ENCODE measurements around the gene GPR101.
A peak's percentile ranks its signal among the peaks of the same experiment; 100 is the strongest.

Gene GPR101

DNA sequence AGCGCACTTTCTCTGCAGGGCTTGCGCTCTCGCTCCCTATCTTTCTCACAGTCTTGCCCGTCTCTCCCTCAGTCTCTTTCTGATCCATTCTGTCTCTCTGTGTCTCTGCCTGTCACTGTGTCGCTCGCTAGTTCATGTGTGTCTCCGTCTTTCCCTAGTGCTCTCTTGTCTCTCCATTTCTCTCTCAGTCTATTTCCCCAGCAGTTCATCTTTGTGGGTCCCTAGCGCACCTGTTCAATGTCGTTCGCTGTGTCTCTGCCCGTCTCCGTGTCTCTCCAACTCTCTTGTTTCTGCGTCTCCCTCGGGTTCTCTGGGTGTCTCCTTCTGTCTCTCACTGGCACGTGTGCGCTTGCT lies 1.5 kb downstream of the GPR101 start:
- no peaks in the 10 kb centered on the region for H3K27me3 ChIP-seq (ENCODE audit: low read length)
- no peaks in the 10 kb centered on the region for H3K9me3 ChIP-seq (ENCODE audit: insufficient read depth, low read length)
- H3K4me3 ChIP-seq (ENCODE audit: insufficient read depth, low read length, poor library complexity, severe bottlenecking) = peak overlapping the region; percentile 55
- H3K79me2 ChIP-seq (ENCODE audit: insufficient read depth, low read length) = no peaks in the 10 kb centered on the region
- H3K4me2 ChIP-seq (ENCODE audit: low read depth, low read length, poor library complexity, severe bottlenecking) = peak overlapping the region; percentile 81
- no peaks in the 10 kb centered on the region for H3F3A ChIP-seq (ENCODE audit: insufficient read depth)
- H3K9ac ChIP-seq (ENCODE audit: low read length) = peak overlapping the region; percentile 37; the same call in 1 of the 2 replicates
- H2AFZ ChIP-seq (ENCODE audit: low read depth, low read length, severe bottlenecking) = peak overlapping the region; percentile 87
- TF ChIP-seq, protein P1, sequence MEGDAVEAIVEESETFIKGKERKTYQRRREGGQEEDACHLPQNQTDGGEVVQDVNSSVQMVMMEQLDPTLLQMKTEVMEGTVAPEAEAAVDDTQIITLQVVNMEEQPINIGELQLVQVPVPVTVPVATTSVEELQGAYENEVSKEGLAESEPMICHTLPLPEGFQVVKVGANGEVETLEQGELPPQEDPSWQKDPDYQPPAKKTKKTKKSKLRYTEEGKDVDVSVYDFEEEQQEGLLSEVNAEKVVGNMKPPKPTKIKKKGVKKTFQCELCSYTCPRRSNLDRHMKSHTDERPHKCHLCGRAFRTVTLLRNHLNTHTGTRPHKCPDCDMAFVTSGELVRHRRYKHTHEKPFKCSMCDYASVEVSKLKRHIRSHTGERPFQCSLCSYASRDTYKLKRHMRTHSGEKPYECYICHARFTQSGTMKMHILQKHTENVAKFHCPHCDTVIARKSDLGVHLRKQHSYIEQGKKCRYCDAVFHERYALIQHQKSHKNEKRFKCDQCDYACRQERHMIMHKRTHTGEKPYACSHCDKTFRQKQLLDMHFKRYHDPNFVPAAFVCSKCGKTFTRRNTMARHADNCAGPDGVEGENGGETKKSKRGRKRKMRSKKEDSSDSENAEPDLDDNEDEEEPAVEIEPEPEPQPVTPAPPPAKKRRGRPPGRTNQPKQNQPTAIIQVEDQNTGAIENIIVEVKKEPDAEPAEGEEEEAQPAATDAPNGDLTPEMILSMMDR (IDR thresholded peaks at IDR 0.05; ENCODE audit: insufficient read depth, low read length, poor library complexity, severe bottlenecking) = no peak
- TF ChIP-seq EZH2phosphoT487 (conservative IDR thresholded peaks at IDR 0.05; ENCODE audit: low read length) = no peak
- no peaks in the 10 kb centered on the region for H3K9me2 ChIP-seq (replicated peaks; ENCODE audit: insufficient read depth, low read length)
- H3K27ac ChIP-seq (ENCODE audit: low read depth, low read length) = no peak overlapping the region
- no peaks in the 10 kb centered on the region for H3K36me3 ChIP-seq (ENCODE audit: low read length)
- no peaks in the 10 kb centered on the region for H4K20me1 ChIP-seq (ENCODE audit: low read depth, low read length)

DNA sequence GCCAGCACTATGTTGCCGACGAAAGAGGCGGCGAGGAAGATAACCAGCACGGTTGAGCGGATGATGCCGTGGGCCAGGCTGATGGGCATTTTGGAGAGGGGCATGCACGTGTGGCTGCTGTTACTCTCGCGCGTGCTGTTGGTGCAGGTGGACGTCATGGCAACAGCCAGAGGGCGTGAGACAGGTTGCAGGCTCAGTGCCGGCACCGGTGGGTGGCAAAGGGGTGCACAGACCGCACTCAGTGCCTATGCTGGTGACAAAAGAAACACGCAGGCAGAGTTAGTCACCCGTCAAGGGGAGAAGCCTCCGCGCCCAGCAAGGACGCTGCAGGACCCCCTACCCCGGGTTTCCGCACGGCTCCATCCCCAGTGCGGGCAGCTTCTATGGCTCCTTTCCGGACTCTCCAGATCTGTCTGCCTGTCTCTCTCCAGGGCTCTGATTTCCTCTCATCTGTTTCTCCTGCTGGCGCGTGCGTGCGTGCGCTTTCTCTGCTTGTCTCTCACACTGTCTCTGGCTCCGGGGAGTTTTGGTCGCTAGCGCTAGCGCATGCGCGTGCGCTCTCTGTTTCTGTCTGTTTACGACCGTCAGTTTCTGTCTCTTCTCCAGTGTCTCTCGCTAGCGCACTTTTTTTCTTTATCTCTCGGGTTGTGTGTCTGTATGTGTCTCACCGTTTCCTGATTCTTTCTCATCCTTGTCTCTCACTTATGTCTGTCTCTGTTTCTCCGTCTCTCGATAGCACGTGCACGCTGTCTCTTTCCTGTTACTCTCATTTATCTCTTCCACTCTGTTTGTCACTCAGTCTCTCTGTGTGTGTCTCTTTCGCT lies 2.1 kb downstream of the GPR101 start:
- peak overlapping the region; percentile 55 for H3K4me3 ChIP-seq (ENCODE audit: insufficient read depth, low read length, poor library complexity, severe bottlenecking)
- H3K36me3 ChIP-seq (ENCODE audit: low read length) = no peaks in the 10 kb centered on the region
- no peaks in the 10 kb centered on the region for H3K79me2 ChIP-seq (ENCODE audit: insufficient read depth, low read length)
- no peaks in the 10 kb centered on the region for H3K9me2 ChIP-seq (replicated peaks; ENCODE audit: insufficient read depth, low read length)
- no peaks in the 10 kb centered on the region for H3K27me3 ChIP-seq (ENCODE audit: low read length)
- no peak overlapping the region for H3K27ac ChIP-seq (ENCODE audit: low read depth, low read length)
- TF ChIP-seq, protein P1 (IDR thresholded peaks at IDR 0.05; ENCODE audit: insufficient read depth, low read length, poor library complexity, severe bottlenecking) = no peak
- peak overlapping the region; percentile 81 for H3K4me2 ChIP-seq (ENCODE audit: low read depth, low read length, poor library complexity, severe bottlenecking)
- no peaks in the 10 kb centered on the region for H3F3A ChIP-seq (ENCODE audit: insufficient read depth)
- no peaks in the 10 kb centered on the region for H3K9me3 ChIP-seq (ENCODE audit: insufficient read depth, low read length)
- no peaks in the 10 kb centered on the region for H4K20me1 ChIP-seq (ENCODE audit: low read depth, low read length)
- H3K9ac ChIP-seq (ENCODE audit: low read length) = peak overlapping the region; percentile 37; the same call in 1 of the 2 replicates
- H2AFZ ChIP-seq (ENCODE audit: low read depth, low read length, severe bottlenecking) = peak overlapping the region; percentile 87

DNA sequence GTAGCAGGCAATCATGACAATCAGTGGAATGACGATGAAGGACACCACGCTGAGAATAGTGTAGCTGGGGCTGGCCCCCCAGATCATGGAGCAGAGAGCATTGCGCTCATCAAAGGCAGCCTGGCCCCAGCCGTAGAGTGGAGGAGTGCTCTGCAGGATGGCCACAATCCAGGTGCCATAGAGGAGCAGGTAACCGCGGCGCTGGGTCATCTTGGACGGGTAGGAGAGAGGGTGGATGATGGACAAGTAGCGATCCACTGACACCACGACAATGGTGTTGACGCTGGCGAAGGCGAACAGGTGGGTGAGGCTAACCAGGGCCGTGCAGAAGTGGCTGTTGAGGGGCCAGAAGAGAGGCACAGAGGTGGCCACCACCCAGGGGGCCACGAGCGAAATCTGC lies 2.8 kb downstream of the GPR101 start:
- no peak overlapping the region for H3K4me2 ChIP-seq (ENCODE audit: low read depth, low read length, poor library complexity, severe bottlenecking)
- H3K9me3 ChIP-seq (ENCODE audit: insufficient read depth, low read length) = no peaks in the 10 kb centered on the region

DNA sequence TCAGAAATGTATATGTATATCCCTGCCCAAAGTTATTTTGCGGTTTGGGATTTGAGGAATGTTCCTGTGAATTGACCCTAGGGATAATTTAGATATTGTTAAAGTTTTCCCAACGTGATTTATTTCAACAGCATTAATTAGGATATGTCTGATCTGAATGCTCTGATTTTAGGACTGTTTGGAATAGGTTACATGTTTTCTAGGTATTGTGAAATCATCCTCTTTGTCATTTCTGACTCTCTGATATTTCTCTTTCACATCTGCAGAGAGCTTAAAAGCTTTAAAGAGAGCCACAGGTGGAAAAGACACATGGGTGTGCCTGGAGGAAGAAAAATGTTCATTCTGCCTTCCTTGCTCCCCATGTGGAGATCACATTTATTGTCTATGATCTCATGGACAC lies 5.1 kb downstream of the GPR101 start:
- H3K9me3 ChIP-seq (ENCODE audit: insufficient read depth, low read length) = no peaks in the 10 kb centered on the region
- no peaks in the 10 kb centered on the region for H3K27me3 ChIP-seq (ENCODE audit: low read length)
- H3F3A ChIP-seq (ENCODE audit: insufficient read depth) = no peaks in the 10 kb centered on the region
- no peaks in the 10 kb centered on the region for H3K79me2 ChIP-seq (ENCODE audit: insufficient read depth, low read length)
- H3K4me2 ChIP-seq (ENCODE audit: low read depth, low read length, poor library complexity, severe bottlenecking) = no peak overlapping the region
- no peaks in the 10 kb centered on the region for H3K9me2 ChIP-seq (replicated peaks; ENCODE audit: insufficient read depth, low read length)
- H3K9ac ChIP-seq (ENCODE audit: low read length) = no peak overlapping the region
- H4K20me1 ChIP-seq (ENCODE audit: low read depth, low read length) = no peaks in the 10 kb centered on the region
- no peak overlapping the region for H2AFZ ChIP-seq (ENCODE audit: low read depth, low read length, severe bottlenecking)
- no peaks in the 10 kb centered on the region for H3K36me3 ChIP-seq (ENCODE audit: low read length)
- no peak overlapping the region for H3K27ac ChIP-seq (ENCODE audit: low read depth, low read length)
- TF ChIP-seq, protein P1 (IDR thresholded peaks at IDR 0.05; ENCODE audit: insufficient read depth, low read length, poor library complexity, severe bottlenecking) = no peak
- TF ChIP-seq EZH2phosphoT487 (conservative IDR thresholded peaks at IDR 0.05; ENCODE audit: low read length) = no peak
- no peak overlapping the region for H3K4me3 ChIP-seq (ENCODE audit: insufficient read depth, low read length, poor library complexity, severe bottlenecking)

More for the DNA sequence above, 2.8 kb downstream of the GPR101 start:
- Histone ChIP-seq H3K36me3 (ENCODE audit: low read length) (no peaks in the 10 kb centered on the region), H2AFZ (ENCODE audit: low read depth, low read length, severe bottlenecking) (no peak overlapping the region), H3K9me2 (replicated peaks; ENCODE audit: insufficient read depth, low read length) (no peaks in the 10 kb centered on the region), H3K9ac (ENCODE audit: low read length) (no peak overlapping the region), H3F3A (ENCODE audit: insufficient read depth) (no peaks in the 10 kb centered on the region), H3K4me3 (ENCODE audit: insufficient read depth, low read length, poor library complexity, severe bottlenecking) (no peak overlapping the region), H3K27me3 (ENCODE audit: low read length) (no peaks in the 10 kb centered on the region), H3K79me2 (ENCODE audit: insufficient read depth, low read length) (no peaks in the 10 kb centered on the region), H4K20me1 (ENCODE audit: low read depth, low read length) (no peaks in the 10 kb centered on the region), H3K27ac (ENCODE audit: low read depth, low read length) (no peak overlapping the region)
- TF ChIP-seq EZH2phosphoT487 (conservative IDR thresholded peaks at IDR 0.05; ENCODE audit: low read length) = no peak
